HG03457 (cell line): Measurements from ENCODE around the gene PKNOX2.

Source experiments
- ATAC-seq: cut with Tn5 transposase; IDR thresholded peaks from one replicate; pipeline ENCODE4 v1.9.1; 2021; ENCODE audit warnings: moderate number of reproducible peaks; ENCODE audit not compliant: unreplicated experiment

Gene PKNOX2

GRCh38 chr11:125305345-125305744 lies 140.8 kb downstream of the PKNOX2 start:
- no peak for ATAC-seq

DNA sequence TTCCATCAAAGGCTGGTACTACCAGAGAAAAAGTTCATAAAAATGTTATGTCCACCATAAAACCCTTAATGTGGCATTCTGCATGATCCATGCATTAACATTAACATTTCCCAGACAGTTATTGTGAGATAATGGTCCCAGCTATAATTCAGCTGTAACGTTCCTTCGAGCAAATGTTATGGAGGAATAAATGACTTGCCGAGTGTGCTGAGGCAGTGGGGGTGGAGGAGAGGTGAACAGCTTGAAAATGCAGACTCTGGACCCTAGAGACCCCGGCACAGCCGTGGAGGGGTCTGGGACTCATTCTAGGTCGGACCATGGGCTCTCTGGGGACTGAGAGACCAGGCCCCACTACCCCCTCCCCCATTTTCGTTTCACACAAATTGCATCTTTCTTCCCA lies 141.9 kb downstream of the PKNOX2 start:
- no peak for ATAC-seq

DNA sequence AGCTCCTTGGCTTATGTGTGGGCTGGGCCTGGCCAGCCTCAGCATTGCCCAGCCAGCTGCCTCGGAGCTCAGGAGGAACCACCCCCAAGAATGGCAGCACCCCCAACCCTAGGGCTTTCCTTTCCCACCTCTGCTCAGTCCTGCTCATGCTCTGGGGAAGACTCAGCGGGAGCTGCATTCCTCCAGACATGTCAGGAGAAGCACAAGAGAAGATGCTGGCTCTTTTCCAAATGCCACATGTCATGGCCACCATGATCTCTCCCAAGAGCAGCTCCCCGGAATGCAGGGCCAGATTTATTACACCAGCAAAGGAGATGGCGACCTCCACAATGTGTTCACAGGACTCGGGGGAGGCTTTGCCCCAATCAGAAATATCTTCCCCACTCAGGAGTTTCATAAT lies 143.7 kb downstream of the PKNOX2 start:
- ATAC-seq, result no peak

DNA sequence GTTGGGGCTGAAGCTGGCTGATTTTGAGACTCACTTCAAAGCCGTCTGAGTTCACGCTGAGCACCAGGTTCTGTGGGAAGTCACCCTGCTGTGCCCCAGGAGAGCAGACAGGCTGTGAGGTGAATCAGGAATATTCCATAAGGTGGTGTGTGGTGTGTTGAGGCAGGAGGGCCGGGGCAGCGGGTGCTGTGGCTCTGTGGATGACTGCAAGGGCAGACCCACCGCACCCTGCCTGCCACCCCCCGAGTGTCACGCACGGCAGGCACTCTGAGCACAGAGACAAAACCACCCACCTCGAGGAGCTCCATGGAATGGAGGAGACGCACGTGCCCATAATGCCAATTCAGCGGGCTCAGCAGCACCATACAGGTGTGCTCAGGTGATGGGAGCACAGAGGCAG lies 147.8 kb downstream of the PKNOX2 start:
- ATAC-seq, result no peak

GRCh38 chr11:125312812-125313211 lies 148.3 kb downstream of the PKNOX2 start:
- no peak for ATAC-seq

DNA sequence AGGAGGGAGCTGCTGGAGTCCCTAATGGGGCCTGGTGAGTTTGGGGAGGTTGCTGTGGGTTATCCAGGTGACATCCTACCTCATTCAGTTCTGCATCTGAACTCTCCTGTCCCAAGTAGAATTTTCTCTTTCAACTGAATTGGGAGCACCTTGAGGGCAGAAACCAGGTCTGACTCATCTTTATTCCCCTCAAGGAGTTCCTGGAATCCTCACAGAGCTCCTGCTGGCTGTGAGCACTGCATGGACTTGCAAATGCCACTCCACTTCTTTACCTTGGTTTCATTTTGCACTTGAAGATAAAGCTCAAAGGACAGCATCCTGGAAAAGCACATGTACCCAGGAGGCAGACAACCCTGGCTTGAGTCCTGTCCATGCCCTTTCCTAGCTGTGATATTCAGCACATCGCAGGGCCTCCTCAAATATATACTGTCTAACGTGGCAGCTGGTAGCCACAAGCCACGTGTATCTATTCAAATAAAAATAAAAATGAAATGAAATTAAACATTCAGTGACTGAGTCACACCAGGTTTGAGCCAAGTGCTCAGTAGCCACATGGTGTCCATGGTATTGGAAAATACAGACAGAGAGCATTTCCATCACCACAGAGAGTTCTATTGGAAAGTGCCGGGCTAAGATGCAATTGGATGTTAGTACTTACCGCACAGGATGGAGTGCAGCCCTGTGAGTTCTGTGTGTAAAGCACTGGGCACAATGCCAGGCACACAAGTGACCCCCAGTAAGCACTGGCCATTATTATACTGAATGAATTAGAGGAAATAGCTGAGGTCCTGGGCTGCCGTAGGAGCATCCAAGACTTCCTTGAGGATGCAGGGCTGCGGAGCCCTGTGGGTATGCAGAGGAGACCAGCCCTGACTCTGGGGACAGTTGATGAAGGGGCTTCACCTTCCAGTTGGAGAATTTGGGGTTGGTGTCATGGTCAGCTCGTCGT lies 149.0 kb downstream of the PKNOX2 start:
- no peak for ATAC-seq

- no peak for ATAC-seq
These were observed 149.9 kb downstream of the PKNOX2 start for GRCh38 chr11:125314276-125315078.

GRCh38 chr11:125315079-125315740 lies 150.7 kb downstream of the PKNOX2 start:
- ATAC-seq, result no peak

DNA sequence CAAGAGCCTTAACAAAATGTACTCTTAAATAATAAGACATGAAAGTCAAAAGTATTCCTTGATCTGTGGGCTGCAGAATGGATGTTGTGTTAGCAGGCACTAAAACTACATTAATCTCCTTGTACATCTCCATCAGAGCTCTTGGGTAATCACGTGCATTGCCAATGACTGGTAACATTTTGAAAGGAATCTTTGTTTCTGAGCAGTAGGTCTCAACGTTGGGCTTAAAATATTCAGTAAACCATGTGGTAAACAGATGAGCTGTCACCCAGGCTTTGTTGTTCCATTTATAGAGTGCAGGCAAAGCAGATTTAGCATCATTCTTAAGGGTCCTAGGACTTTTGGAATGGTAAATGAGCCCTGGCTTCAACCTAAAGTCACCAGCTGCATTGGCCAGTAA lies 152.9 kb downstream of the PKNOX2 start:
- ATAC-seq, result no peak

GRCh38 chr11:125319649-125320048 lies 155.1 kb downstream of the PKNOX2 start:
- no peak for ATAC-seq

DNA sequence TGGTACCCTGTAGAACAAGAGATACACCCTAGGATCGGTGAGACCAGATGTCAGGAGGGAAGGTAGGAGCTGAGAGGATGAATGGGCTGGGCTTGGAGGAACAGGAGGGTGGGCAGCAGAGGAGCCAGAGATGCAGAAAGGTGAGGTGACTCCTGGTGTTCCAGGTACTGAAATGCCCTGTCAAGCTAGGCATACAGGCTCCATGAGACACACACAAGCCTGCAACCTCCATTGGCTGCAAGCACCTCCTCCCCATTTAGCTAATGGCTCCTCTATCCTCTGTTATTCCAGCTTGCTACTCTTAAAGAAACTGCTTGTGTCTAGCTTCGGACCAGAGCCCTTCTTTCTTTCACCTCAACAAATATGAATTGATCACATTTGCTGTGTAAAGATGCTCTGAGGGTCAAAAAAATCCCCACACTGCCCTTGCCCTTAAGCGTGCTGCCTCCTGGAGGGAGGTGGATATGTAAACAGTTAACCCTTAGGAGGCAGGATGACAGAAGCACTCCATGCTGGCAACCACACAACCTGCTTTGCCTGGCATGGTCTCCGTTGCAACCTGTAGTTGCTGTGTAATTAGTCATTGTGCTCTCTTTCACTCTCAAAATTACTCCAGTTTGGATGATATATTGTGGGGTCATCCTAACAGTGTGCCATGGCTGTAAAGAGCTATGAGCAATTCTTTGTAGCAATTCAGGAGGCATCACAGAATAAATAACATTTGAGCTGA lies 156.0 kb downstream of the PKNOX2 start:
- no peak for ATAC-seq

DNA sequence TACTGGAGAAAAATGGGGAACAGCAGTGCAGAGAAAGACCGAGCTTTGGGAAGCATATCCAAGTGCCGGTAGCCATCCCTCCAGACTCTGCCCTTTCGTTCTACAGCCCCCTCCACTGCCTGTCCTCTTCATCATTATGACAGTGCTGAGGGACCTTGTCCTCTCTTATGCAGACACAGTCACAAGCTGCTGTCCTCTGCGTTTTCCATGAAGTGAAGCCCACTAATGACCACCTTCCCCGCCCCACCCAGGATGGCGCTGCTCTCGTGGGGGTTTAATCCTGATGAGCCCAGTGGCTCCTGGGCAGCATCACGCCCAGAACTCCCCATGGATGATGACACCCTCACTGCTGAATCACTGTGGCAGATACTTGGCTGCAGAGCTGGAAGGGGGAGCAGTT lies 157.7 kb downstream of the PKNOX2 start:
- ATAC-seq, result no peak

- ATAC-seq, result no peak
These were observed 160.6 kb downstream of the PKNOX2 start for GRCh38 chr11:125325196-125325595.

GRCh38 chr11:125326126-125326525 lies 161.6 kb downstream of the PKNOX2 start:
- ATAC-seq, result no peak

DNA sequence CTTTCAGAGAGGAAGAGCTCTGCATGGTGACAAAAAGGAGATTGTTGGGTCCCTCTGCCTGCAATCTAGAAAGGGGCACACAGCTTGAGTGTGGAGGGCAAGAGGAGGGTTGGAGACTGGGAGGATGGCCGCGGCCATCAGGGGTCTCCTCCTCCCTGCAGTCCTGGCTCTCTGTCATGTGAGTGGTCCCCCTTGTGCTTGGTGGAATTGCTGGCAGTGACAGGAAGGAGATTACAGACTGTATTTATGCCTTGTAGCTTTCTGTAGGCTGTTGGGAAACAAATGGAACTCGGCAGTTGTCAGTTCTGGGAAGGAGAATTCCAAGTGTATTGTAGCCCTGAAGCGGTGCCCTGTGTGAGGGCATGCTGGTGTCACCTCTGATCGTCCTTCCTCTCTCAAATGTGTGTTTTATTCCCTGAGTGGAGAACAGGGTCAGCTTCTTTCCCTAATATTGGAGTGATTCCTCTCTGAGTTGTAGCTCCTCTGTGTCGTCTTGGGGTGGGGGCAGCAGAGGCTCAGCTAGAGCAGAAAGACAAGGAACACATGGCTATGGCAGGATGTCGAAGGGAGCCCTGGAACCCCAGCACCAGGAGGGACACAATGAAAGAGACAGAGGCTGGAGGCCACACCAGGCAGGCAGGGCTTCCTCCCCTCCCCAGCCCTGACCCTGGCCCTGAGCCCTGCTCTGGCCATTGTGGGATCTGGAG lies 163.1 kb downstream of the PKNOX2 start:
- ATAC-seq, result no peak

DNA sequence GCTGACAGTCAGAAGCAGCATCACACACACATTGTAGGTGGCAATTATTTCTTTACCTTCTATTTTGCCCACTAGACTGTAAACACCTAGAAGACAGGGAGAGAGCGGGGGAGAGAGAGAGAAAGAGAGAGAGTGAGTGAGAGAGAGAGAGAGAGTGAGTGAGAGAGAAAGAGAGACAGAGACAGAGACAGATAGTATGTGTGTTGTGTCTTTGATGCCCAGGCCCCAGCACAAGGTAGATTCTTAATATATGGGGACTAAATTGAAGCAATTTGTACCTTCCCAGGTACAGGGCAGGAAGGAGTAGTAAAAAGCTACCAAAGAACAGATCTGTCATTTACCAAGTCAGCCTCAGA lies 163.7 kb downstream of the PKNOX2 start:
- ATAC-seq, result no peak

GRCh38 chr11:125329786-125330185 lies 165.2 kb downstream of the PKNOX2 start:
- no peak for ATAC-seq

DNA sequence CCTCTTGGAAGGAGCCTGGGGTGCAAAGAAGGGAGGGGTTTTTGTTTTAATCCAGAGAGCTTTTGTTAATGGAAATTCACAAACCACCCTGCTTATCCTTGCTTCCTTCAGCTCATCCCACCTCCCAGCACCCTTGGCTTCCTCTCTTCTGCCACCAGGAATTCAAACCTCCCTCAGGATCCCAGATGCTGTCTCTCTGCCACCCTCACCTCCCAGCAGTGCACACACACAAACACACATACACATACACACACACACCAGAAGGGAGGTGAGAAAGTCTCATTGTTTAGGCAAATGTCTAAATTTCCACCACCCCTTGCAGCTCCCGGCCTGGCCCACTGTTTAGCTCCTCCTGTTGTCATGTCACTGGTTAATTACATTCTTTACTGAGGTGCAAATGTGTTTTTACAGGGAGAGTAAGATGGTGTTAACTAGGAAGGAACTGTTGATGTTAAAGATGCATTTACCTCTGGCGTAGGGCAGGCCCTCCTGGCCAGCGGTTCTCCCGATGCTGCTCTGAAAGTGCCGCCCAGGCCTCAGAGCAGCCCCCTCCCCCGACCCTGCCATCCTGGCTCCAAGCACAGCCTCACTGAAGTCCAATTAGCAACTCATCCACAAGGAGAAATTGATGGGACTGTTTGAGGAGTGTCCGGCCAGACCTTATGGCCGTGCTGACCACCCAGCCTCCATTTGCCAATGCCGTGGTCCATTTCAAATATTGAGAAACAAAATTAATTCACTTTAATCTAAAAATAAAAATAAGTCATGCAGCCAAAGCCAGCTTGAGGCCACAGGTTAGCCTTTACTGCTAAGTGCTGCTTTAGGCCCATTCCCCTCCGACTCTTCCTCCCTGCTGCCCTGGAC lies 166.1 kb downstream of the PKNOX2 start:
- no peak for ATAC-seq

DNA sequence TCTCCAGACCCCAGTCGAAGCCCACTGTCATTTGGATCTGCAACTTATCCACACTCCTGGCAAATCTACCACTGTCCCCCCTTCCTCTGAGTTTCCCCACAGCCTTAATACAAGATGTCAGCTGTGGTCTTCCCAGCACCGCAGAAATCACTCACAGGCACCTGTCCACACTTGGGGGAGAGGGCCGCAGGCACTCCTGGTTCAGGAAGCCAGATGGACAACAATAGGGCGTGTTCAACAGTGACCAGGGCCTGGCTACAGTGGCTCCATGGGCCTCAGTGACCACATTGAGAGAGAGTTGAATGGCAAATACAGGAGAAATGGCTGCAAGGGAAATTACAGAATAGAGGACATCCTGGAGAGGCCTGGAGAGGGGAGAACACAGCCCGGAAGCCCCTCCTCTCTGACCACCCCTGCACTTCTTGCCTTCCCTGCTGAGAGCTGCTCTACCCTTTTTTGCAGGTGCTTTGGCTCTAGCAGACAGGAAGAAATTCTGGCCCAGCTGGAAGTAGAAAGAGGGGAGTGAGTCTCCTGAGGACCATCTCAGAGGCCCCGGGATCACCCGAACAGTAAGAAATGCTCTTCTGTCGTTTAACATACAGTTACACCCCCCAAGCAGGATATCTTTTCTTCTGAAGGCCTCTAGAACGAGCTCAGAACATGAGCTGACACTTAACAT lies 166.9 kb downstream of the PKNOX2 start:
- ATAC-seq, result no peak
